ENCODE measurements around the gene SCUBE2. TPM values are rescaled to one million over a fixed set of nuclear protein-coding genes. Genes with fewer than 3 reads are reported as not detected.

SCUBE2 gene
- total and polyA plus RNA-seq, 2 of the 4 experiments (the other 2 are of a cell fraction), result 0.43 to 0.72 TPM

DNA sequence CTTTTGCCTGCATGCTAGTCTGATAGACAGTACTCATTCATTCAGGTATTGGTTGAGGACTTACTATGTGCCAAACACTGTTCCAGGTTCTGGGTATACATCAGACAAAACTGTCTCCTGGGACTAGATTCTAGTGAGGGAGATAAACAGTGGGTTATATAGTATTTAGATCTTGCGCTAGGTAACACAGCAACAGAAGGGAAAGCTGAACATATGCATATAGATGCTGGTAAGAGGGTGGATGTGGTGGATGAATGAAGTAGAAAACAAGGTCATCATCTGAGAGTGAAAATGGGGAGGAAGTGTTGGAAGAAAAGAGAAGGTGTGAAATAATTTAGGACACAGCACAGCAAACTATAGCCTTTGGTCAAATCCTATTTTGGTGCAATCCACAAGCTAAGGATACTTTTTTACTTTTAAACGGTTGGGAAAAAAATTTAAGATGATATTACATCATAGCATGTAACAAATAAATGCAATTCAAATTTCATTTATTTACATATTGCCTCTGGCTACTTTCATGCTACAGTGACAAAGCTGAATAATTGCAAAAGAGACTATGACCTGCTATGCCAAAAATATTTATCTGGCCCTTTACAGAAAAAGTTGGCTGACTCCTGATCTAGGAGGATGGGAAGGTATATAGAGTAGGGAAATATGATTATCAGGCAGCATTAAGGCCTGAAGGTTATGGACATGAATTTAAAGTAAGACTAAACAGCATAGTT lies 120.0 kb downstream of the SCUBE2 start:
- POLR2A ChIA-PET (ENCODE audit: unreplicated experiment), result no interaction called here
- H3K18ac ChIP-seq (ENCODE audit: low read depth, low read length), result no peak overlapping the region
- no peak overlapping the region for H2BK5ac ChIP-seq (ENCODE audit: low read depth, low read length, poor library complexity, severe bottlenecking)
- no peaks in the 10 kb centered on the region for H3K9me1 ChIP-seq (ENCODE audit: insufficient read depth, low read length)
- in situ Hi-C loops (cut with MboI; ENCODE audit: low sequenced_read_pairs), result loop anchor here (25.0 kb wide), 1 partner anchor 734 kb away; no protein-coding TSS in a partner anchor
- no peak overlapping the region for H4K91ac ChIP-seq (ENCODE audit: insufficient read depth, low read depth, low read length)
- H2BK20ac ChIP-seq (ENCODE audit: low read depth, low read length), result no peak overlapping the region
- no peak overlapping the region for H3K9ac ChIP-seq (ENCODE audit: low read depth, low read length)
- H3K36me3 ChIP-seq (ENCODE audit: control insufficient read depth, insufficient read depth, low read length), result no peaks in the 10 kb centered on the region
- H2AK5ac ChIP-seq (ENCODE audit: low read depth, low read length), result no peak overlapping the region
- H4K20me1 ChIP-seq (ENCODE audit: insufficient read depth, low read length), result no peaks in the 10 kb centered on the region
- 100% methylated on average over 1 of the region's 2 CpGs; no CpG with 5 or more reads in 1 of the 2 experiments for WGBS, 2 experiments (ENCODE audit: extremely low coverage in 2 of 2, insufficient read length in 1 of 2)
- no peak overlapping the region for H4K8ac ChIP-seq (ENCODE audit: low read depth in 2 of 2, low read length in 2 of 2)
- no peak overlapping the region for H4K5ac ChIP-seq (ENCODE audit: low read depth, low read length)
- no peaks in the 10 kb centered on the region for H3K27me3 ChIP-seq (ENCODE audit: control insufficient read depth, insufficient read depth, low read length)
- CTCF ChIA-PET, result no interaction called here
- no peak overlapping the region for H2BK120ac ChIP-seq (ENCODE audit: low read depth, low read length)
- no peak overlapping the region for H2BK15ac ChIP-seq (ENCODE audit: low read depth, low read length)
- no peak overlapping the region for H2AFZ ChIP-seq (replicated peaks; ENCODE audit: low read length, poor library complexity)
- no peak overlapping the region for H3K23ac ChIP-seq (ENCODE audit: low read depth, low read length)
- TF ChIP-seq, protein P1, sequence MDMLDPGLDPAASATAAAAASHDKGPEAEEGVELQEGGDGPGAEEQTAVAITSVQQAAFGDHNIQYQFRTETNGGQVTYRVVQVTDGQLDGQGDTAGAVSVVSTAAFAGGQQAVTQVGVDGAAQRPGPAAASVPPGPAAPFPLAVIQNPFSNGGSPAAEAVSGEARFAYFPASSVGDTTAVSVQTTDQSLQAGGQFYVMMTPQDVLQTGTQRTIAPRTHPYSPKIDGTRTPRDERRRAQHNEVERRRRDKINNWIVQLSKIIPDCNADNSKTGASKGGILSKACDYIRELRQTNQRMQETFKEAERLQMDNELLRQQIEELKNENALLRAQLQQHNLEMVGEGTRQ (IDR thresholded peaks at IDR 0.05; ENCODE audit: low read depth, low read length), result no peak
- DNase-seq (no peak), ATAC-seq (ENCODE audit: low read depth) (no peak)
- H3K4me1 ChIP-seq (ENCODE audit: control insufficient read depth, insufficient read depth, low read length), result no peaks in the 10 kb centered on the region
- no peak overlapping the region for H3K4me3 ChIP-seq (ENCODE audit: insufficient read depth, low read depth, low read length)
- H3K14ac ChIP-seq (replicated peaks; ENCODE audit: low read depth, low read length), result no peak overlapping the region
- H2AK9ac ChIP-seq (replicated peaks; ENCODE audit: low read depth, low read length, poor library complexity), result no peak overlapping the region
- no peak overlapping the region for H3K56ac ChIP-seq (ENCODE audit: extremely low read depth, insufficient read depth, low read length)
- H3K4me2 ChIP-seq (ENCODE audit: low read depth, low read length), result no peak overlapping the region
- no TSS peak for BruUV-seq (replicated peaks)
- intact Hi-C loops (cut with micrococcal nuclease), result no loop called here
- H3K4ac ChIP-seq (ENCODE audit: low read depth, low read length), result no peak overlapping the region
- H3K79me1 ChIP-seq (ENCODE audit: low read depth in 1 of 2, low read length in 2 of 2), result no peaks in the 10 kb centered on the region
- no peaks in the 10 kb centered on the region for H3K9me3 ChIP-seq (ENCODE audit: control insufficient read depth, insufficient read depth, low read length)
- dilution Hi-C loops (cut with HindIII; ENCODE audit: low sequenced_read_pairs, unreplicated experiment), result no loop called here
- no peak overlapping the region for H3K27ac ChIP-seq (ENCODE audit: insufficient read depth, low read length)

Small RNAs within 50 kb of the gene (microRNA-seq; reads per million reads assigned to microRNA genes)
- 0 reads per million in 2 experiments for gene MIR5691 (ENCODE audit: insufficient read depth in 1 of 2, insufficient read length in 1 of 2, unreplicated experiment in 1 of 2)

Small RNAs within 50 kb of the gene (small RNA-seq; reads per million reads assigned to genes)
- gene MIR5691, result 0 reads per million in 5 experiments

Other genes starting within 250 kb of the SCUBE2 start
- 27.8 and 33.9 TPM in 2 replicates for gene AKIP1, start 180.4 kb downstream of the SCUBE2 start, total RNA-seq (2012; rRNA removed)
- gene AKIP1, start 180.4 kb downstream of the SCUBE2 start, polyA plus RNA-seq (2012; rRNA removed), result 30.6 and 36.0 TPM in 2 replicates
- not detected in 2 replicates for gene C11orf16, start 158.7 kb downstream of the SCUBE2 start, total RNA-seq (2012; rRNA removed)
- gene C11orf16, start 158.7 kb downstream of the SCUBE2 start, polyA plus RNA-seq (2012; rRNA removed), result not detected in 2 replicates
- not detected in 2 replicates for gene ASCL3, start 148.6 kb downstream of the SCUBE2 start, total RNA-seq (2012; rRNA removed)
- not detected in 2 replicates for gene ASCL3, start 148.6 kb downstream of the SCUBE2 start, polyA plus RNA-seq (2012; rRNA removed)
- gene TMEM9B, start 127.2 kb downstream of the SCUBE2 start, total RNA-seq (2012; rRNA removed), result 25.6 and 40.0 TPM in 2 replicates
- 20.3 and 24.6 TPM in 2 replicates for gene TMEM9B, start 127.2 kb downstream of the SCUBE2 start, polyA plus RNA-seq (2012; rRNA removed)
- 43.6 and 46.4 TPM in 2 replicates for gene NRIP3, start 87.6 kb downstream of the SCUBE2 start, total RNA-seq (2012; rRNA removed)
- gene NRIP3, start 87.6 kb downstream of the SCUBE2 start, polyA plus RNA-seq (2012; rRNA removed), result 9.8 and 11.5 TPM in 2 replicates
- 182 and 192 TPM in 2 replicates for gene DENND5A, start 173.8 kb upstream of the SCUBE2 start, total RNA-seq (2012; rRNA removed)
- gene DENND5A, start 173.8 kb upstream of the SCUBE2 start, polyA plus RNA-seq (2012; rRNA removed), result 175 and 179 TPM in 2 replicates
- gene TMEM41B, start 223.0 kb upstream of the SCUBE2 start, total RNA-seq (2012; rRNA removed), result 20.8 and 36.7 TPM in 2 replicates
- gene TMEM41B, start 223.0 kb upstream of the SCUBE2 start, polyA plus RNA-seq (2012; rRNA removed), result 20.8 and 21.5 TPM in 2 replicates

Measured in IMR-90 (cell line).